GM21786 (cell line): ENCODE measurements around the gene CRIP1.

Experiments
- ATAC-seq: cut with Tn5 transposase; IDR thresholded peaks from one replicate; pipeline ENCODE4 v1.9.1; 2021; ENCODE audit not compliant: unreplicated experiment

The CRIP1 gene

GRCh38 chr14:105469456-105470349 is 17.0 kb upstream of the CRIP1 start:
- no peak for ATAC-seq

DNA sequence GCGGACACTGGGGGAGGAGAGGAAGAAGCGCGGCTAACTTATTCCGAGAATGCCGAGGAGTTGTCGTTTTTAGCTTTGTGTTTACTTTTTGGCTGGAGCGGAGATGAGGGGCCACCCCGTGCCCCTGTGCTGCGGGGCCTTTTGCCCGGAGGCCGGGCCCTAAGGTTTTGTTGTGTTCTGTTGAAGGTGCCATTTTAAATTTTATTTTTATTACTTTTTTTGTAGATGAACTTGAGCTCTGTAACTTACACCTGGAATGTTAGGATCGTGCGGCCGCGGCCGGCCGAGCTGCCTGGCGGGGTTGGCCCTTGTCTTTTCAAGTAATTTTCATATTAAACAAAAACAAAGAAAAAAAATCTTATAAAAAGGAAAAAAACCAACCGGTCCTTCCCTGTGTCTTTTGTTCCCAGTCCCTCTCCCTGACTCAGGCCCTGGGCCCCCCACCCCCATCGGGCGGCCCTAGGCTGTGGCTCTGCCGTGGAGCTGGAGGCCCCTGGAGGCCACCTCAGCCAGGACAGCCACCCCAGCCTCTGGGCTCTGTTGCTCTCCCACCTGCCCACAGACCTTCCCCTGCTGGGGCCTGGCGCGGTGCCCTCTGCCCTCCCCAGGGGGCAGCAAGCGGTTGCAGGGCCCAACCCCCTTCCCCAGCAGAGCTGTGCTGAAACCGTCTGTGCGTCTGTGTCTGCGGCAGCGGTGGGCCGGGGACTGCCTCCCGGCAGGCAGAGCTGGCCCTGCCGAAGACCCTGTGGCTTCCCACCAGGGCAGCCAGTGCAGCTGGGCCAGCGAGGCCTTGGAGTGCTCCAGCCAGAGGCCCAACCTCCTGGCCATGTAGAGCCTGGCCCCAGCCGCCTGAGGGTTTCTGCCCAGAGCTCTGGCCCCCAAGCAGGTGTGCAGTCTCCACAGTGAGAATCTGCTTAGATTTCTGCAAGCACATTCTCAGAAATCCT is 16.1 kb upstream of the CRIP1 start:
- no peak for ATAC-seq

- ATAC-seq = no peak
These were observed 15.3 kb upstream of the CRIP1 start for GRCh38 chr14:105471297-105471821.

GRCh38 chr14:105471823-105472485 is 14.7 kb upstream of the CRIP1 start:
- ATAC-seq = no peak

DNA sequence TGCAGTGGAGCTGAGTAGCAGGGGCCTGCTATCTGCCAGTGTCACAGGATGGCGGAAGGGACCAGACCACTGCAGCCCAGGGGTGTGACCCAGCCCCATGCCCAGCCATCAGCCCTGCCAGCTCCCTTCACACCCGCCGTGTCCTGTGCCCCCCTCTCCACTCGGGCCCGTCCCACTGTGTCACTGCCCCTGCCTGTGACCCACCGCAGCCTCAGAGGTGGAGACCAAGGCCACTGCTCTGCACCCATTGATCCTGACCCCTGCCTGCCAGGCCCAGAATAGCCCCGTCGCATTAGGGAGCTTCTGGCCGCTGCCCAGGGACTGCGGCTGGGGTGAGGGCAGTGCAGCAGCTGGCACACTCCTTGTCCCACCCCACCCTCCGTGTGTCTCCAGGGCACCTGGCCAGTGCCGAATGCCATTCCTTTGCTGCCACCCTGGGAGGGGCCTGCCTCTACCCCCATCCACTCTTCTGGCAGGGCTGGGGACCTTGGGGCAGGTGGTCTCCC is 14.1 kb upstream of the CRIP1 start:
- ATAC-seq = no peak

GRCh38 chr14:105473033-105473676 is 13.5 kb upstream of the CRIP1 start:
- ATAC-seq = no peak

DNA sequence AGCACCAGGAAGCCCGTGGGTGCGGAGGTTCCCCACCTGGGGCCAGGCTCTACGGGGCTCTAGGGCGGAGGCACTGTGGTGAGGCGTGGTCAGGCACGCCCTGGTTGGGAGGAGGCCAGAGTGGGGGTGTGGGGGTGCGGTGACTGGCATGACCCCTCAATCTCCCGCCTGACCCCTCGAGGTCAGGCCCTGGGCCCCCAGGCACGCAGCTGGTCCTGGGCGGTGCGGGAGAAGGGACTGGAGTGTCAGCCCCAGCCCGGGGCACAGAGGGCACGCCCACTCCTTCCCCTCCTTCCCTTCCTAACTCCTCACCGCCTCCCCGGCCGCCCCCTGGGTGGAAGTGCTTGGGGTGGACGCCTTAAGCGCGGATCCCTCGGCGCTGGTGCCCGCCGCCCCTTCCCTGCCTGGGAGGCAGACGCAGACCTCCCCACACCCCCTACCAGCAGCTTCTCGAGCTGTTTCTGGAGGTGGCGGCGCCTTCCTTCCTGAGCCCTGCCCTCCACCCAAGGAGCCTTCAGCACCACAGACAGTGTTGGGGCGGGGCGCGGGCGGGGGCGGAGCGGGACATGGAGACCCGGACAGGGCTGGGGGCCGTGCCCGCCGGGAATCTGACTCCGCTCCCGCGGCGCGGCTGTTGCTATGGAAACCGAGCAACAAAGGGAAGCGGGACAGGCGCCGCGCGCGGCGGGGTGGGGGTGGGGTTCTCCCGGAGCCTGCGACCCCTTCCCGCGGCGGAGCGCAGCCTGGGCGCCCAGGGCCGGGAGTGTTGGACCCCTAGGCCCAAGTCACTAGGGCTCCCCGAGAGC is 12.8 kb upstream of the CRIP1 start:
- ATAC-seq = no peak

DNA sequence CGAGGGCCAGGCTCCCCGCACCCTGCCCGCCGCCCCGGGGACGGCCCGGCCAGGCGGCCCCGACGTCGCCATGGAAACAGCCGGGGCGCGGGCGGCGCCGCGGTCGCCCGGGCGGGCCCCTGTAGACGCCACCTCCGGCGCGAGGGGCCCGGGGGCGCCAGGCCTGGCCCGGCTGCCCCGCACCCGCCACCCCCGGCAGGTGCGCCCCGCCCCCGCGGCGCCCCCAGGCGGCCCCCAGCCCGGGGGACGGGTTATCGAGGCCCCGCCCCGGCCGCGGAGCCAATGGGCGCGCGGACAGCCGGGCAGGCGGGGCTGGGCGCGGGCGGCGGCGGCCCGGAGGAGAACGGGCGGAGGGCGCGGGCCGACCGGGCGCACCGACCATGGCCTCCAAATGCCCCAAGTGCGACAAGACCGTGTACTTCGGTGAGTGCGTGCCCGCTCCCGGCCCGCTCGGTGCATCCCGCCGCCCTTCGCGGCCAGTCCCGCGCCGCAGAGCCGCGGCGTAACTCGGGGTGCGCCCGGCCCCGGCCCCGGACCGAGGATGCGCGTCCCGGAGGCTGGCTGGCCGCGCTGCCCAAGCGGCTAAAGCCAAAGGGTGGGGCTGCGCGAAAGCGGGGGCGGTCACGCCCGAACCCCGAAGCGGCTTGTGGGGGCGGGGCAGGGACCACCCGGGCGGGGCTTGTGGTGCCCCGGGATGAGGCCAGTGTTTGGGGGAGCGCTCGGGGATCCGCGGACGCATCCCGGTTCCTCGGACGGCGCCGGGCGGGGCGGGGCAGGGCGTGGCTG is 12.0 kb upstream of the CRIP1 start, which contains the start of gene CRIP2:
Gene CRIP2, plus strand, starts transcription at position 339 of the 786 bp plus-strand sequence. Its CDS starts 42 bp downstream, at position 381.
- no peak for ATAC-seq

DNA sequence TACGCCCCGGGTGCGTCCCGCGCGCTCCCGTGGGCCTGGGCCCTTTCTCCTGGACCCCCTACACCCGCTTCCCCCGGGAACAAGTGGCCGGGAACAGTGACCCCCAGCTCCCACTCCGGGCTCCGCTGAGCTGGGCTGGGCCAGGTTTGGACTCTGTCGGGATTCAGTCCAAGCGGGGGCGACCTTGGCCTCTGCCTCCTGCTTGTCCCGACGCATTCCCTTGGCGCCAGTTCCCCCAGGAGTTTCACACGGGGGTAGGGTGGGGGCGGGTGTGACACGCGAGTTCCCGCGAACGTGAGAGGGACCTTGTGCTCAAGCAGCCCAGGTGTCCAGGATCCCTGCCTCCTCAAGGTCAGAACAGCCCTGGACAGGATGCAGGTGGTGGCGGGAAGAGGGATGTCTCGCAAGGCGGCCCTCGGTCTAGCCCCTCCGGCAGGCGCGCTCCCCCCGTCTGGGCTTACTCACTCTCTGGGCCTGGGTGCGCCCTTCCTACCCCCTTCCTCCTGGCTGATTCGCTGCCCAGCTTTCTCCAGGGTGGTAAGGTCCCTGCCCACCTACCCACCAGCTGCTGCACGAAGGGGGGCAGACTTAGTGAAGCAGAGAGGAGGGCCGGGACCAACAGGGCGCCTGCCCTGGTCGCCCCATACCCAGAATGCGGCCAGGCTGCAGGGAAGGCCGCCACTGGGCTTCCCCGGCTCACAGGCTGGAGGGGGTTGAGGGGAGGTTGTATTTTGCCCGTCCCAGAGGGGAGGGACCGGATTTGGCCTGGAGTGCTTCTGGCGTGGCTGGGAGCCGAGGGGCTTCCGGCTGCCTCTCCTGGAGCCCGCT is 11.2 kb upstream of the CRIP1 start:
- no peak for ATAC-seq

DNA sequence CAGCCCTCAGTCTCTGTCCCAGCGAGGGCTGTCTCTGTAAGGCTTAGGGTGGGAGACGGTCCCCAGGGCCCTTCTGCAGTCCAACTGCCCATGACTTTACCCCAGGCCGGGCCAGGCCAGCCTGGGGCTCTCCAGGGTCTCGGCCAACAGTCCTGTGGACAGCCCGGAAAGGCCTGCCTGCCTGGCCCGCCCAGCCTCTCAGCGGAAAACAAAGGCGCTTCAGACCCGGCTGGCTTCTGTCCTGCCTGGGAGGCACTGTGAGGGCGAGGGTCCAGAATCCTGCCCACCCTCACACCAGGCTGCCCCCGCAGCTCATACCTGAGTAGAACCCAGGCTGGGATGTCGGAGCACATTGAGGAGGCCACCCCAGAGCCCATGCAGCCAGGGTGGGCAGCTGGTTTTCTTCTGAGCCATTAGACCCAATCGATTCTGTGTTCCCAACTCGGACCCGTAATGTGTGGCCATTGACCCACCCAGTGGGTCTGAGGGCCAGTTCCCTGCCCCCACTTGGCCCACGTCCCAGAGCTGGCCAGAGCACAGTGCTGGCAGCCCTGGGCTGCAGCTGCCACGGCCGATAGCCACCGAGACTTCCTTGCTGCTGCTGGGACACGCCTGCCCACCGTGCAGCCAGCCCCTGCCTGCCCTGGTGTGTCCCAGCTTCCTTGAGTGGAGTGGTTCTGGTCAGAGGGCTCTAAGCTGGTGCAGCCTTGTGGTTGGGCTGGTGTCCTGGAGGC is 10.4 kb upstream of the CRIP1 start:
- ATAC-seq = no peak

- no peak for ATAC-seq
These were observed 9.6 kb upstream of the CRIP1 start for GRCh38 chr14:105476831-105477659.

- ATAC-seq = no peak
These were observed 8.9 kb upstream of the CRIP1 start for GRCh38 chr14:105477660-105478397.

- no peak for ATAC-seq
These were observed 8.1 kb upstream of the CRIP1 start for GRCh38 chr14:105478398-105479251.

- ATAC-seq = no peak
These were observed 7.1 kb upstream of the CRIP1 start for GRCh38 chr14:105479431-105480158.
